DMS114 treated with DMSO at 0.1 percent for 48 hours (cell line): Measurements from ENCODE around the gene FRMD8.

Experiments used
- DNase-seq: peaks from one replicate; lab custom pipeline; 2025; ENCODE audit not compliant: unreplicated experiment; lab: John Stamatoyannopoulos, UW

The FRMD8 gene

DNA sequence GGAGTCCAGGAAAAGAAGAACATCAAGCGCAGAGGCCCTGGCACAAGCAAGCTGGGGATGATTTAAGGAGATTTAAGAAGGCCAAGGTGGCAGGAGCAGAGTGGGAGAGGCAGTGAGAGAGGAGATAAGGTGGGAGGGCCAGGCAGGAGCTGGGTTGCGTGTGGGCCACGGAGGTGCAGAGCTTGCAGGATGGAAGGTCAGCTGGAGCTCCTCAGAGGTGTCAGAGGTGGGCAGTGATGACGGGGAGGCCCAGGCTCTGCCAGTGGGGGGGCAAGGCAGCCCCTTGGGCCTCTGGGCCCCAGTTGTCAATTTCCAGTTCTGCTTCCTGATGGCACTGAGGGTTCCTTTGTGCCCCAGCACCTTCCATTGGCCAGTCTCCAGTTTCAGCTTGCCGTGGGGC, 6.5 kb downstream of the FRMD8 start:
- DNase-seq, result no peak

- DNase-seq, result no peak
Measured at GRCh38 chr11:65393513-65394079, 7.2 kb downstream of the FRMD8 start.

DNA sequence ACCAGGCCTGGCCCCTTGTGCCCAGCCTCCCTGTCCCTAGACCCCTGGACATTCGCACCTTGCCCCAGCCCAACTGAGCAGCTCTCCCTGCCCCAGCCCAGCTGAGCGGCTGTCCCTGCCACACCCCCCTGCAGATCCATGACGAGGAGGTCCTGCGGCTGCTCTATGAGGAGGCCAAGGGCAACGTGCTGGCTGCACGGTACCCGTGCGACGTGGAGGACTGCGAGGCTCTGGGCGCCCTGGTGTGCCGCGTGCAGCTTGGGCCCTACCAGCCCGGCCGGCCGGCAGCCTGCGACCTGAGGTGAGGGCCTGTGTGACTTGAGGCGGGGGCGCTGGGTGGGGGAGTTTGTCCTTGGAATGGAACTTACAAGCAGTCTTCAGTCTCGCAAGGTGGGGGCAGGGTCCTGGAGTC, 7.7 kb downstream of the FRMD8 start:
- no peak for DNase-seq

- DNase-seq, result no peak
Measured at GRCh38 chr11:65395961-65396530, 9.6 kb downstream of the FRMD8 start.

GRCh38 chr11:65396769-65397745, 10.6 kb downstream of the FRMD8 start:
- no peak for DNase-seq

DNA sequence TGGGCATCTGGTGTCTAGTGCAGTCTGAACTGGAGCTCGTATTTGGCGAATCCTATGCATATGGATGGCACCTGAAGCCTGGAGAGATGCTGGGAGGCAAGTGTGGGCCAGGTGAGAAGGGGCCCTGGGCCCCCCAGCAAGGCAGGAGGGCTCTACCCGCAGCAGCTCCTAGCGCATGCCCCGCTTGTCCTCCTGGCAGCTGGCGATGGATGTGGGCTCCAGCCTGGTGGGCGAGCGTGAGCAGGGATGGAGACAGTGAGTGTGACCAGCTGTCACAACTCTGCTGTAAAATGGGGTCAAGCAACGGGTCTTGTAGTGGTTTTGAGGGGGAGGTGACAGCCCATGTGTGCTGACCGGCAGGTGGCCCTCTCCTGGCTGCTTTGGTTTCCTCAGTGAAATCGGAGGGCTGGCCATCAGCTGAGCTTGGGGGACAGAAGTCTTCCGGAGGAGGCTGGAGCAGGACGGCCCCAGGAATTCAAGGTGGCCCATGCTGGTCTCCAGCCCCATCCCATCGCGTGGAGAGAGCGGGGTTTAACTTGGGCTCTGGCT, 12.0 kb downstream of the FRMD8 start:
- DNase-seq, result no peak

- DNase-seq, result no peak
Measured at GRCh38 chr11:65399249-65399648, 12.8 kb downstream of the FRMD8 start.

GRCh38 chr11:65399845-65400244, 13.4 kb downstream of the FRMD8 start:
- DNase-seq, result no peak

DNA sequence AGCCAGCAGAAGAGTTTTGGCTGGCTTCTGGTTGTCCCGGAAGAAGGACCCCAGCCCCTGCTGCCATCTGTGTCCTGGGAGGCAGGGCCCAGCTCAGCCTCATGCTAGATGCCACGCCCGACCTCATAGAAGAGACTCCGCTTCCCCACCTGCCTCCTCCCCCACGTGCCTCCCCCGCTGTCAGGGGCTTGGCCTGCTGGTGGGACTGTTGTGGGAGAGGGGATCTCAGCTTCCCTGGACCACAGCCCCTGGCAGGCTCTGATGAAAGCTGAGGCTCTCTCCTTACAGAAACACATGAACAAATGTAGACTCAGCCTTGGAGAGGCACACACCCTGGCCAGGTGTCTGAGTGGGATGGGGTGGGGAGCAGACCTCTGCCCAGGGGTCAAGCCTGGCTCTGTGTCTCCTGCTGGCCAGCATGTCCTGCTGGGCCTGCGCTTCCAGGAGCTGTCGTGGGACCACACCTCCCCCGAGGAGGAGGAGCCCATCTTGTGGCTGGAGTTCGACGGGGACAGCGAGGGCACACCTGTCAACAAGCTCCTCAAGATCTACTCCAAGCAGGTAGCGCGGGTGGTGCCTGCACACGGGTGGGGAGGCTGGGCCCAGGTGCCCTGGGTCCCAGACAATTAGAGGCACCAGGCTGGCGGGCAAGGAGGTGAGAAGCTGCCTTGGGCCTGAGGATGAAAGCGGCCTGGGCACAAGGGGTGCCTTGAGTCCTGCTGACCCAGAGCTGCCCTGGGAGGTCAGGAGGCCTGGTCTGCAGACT, 14.1 kb downstream of the FRMD8 start:
- no peak for DNase-seq

DNA sequence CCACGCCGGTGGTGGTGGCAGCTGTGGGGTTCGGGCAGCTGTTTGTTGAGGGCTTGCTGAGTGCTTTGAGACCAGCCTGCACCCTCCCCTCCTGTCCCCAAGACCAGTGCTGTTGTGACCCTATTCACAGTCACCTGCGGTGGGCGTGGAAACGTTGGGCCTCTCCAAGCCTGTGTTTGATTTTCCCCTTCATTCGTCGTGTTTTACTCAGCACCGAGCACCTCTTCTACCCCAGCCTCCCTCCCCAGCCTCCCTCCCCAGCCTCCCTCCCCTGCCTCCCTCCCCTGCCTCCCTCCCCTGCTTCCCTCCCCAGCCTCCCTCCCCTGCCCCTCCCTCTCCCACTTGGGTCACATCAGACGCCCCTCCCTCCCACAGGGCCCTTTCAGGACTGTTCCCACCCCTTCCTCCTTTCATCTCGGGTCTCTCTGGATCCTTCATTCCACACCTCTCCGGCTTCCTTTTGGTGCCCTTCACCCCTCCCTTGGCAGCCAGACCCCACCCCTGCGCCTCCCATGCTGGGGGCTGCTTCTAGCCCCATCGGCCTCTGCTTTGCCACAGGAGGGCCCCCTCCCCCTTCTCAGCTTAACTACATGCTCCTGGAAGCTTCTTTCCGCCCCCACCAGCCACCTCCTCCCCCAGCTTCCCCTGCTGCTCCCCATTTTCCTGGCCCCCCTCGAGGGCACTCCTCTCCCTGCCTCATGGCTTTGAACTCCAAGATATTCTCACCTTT, 14.8 kb downstream of the FRMD8 start:
- no peak for DNase-seq

DNA sequence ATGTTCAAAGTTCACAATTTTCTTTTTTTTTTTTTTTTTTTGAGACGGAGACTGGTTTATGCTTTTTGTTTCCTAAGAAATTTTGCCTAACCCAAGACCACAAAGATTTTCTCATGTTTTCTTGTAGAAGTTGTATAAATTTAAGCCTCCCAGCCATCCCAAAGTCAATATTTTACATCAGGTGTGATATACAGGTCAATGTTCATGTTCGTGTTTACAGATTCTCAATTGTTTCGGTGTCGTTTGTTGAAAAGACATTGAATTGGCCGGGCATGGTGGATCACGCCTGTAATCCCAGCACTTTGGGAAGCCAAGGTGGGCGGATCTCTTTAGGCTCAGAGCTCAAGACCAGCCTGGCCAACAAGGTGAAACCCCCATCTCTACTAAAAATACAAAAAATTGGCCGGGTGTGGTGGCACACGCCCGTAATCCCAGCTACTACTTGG, 15.4 kb downstream of the FRMD8 start:
- no peak for DNase-seq

DNA sequence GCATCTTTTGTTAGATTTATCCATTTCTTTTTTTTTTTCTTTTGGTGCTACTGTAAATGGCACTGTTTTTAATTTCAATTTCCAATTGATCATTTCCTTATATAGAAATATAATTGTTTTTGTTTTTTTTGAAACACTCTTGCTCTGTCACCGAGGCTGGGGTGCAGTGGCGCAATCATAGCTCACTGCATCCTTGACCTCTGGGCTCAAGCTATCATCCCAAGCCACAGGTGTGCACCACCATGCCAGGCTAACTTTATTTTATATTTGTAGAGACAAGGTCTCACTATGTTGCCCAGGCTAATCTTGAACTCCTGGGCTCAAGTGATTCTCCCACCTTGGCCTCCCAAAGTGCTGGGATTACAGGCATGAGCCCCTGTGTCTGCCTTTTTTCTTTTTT, 16.4 kb downstream of the FRMD8 start:
- no peak for DNase-seq

GRCh38 chr11:65403607-65404121, 17.2 kb downstream of the FRMD8 start:
- no peak for DNase-seq

- no peak for DNase-seq
Measured at GRCh38 chr11:65404210-65404609, 17.8 kb downstream of the FRMD8 start.

- DNase-seq, result no peak
Measured at GRCh38 chr11:65404638-65405339, 18.4 kb downstream of the FRMD8 start.

DNA sequence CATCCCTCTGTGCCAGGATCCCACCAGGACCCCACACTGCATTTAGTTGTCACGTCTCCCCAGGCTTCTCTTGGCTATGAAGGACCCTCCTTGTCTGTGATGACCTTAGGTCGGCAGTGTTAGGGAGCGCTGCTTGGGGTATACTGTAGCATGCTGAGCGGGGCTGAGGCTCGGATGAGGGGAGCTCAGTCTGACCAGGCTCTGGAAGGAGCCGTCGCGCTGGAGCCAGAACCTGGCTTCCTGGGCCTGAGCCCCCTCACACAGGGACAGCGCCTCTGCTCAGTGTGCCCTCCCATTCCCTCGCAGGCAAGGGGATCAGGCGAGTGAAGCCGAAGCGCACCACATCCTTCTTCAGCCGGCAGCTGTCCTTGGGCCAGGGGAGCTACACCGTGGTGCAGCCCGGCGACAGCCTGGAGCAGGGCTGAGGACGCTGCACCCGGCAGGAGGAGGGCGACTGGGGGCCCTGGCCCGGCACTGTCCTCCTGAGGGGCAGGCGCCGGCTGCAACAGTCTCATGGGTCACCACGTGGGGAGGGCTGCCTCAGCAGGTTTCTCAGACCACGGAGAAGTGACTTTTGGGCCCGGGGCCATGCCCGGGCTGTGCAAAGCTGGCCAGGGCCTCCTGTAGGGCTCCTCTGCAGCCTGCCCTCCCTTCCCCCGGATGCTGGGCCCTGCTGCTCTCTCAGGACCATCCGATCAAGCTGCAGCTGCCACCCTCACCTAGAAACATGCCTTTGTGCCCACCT, 24.7 kb downstream of the FRMD8 start:
- DNase-seq, result no peak

DNA sequence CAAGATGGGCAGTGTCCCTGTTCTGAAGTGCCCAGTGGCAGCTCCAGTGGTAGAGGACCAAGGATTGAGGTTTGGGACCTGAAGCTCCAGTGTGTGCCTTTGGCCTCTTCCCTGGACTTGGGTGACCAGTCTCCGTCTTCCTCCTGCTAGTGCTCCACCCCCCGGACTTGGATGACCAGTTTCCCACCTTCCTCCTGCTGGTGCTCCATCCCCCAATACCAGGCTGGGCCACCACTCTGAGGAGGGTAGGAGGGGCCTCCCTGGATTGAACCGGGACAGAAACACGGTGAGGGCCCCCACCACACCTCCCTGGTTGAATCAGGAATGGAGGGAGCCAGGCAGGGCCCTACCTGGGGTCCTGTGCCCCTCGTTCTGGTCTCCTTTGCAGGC, 25.2 kb downstream of the FRMD8 start:
- no peak for DNase-seq

DNA sequence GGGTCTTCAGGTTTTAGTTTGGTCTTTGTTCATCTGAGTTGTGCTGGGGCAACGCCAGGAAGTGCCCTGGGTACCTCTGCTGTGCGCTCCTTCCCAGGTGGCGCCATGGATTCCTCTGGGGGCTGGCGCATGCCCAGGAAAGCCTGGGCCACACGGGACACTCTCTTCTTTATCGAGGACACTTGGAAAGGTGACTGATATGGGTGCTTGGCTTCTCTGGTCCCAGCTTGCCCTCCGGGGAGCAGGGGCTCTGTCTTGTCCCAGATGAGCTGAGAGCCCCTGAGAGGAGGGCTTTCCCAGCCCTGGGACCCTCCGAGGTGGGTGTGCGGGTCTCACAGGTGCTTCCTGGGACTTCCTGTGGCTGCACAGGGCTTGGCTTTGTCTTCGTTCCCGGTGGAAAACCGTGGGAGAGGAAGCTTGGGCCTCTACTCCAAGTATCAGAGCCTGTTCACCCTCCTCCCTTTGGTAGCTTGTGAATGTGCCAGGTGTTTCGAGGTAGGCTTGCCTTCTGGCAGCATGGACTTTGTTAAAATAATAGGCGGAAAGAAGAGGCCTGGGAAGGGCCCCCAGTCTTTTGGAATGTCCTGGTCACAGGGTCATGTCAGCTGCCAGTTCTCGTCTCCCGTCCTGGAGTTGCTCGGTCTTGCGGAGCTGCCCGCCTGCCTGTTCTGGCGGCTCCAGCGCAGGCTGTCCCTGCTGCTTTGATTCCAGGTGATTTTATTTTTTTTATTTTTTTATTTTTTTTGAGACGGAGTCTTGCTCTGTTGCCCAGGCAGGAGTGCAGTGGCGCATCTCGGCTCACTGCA, 26.0 kb downstream of the FRMD8 start:
- DNase-seq, result no peak
